HG03571 (cell line): ENCODE results near the gene MVK.

ENCODE experiments used
- ATAC-seq: cut with Tn5 transposase; IDR thresholded peaks from one replicate; pipeline ENCODE4 v1.9.1; 2021; ENCODE audit not compliant: unreplicated experiment

The MVK gene

DNA sequence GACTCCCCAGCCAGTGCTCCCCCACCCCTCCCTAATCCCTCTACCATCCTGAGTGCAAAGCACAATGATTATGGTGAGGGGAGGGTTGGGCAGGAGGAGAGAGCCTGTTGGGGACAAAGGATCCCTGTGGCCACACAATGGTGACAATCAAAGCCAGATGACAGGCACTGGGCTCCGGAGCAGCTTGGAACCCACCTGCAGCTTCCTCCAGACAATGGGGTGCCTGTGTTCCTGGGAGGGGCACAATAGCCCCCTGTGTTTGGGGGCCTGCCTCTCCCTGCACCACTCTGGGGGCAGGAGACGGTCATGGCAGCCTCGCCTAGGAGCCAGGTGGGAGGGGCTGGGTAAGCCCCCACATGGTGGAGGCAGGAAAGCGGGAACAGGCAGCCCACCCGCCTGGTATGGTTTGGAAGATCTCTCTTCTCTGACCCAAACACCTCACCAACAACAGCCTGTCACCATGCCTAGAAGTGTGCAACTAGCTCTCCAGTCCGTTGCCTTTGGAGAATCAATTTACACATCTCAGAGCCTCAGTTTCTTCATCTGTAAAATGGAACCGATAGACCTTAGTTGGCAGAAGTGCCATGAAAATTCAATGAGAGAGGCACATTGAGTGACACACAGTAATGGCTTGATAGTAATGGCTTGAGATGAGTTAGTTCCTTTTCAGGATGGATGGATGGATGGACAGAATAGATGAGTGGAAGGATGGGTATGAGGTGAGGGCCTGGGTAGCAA lies 53.0 kb downstream of the MVK start:
- ATAC-seq, result no peak

DNA sequence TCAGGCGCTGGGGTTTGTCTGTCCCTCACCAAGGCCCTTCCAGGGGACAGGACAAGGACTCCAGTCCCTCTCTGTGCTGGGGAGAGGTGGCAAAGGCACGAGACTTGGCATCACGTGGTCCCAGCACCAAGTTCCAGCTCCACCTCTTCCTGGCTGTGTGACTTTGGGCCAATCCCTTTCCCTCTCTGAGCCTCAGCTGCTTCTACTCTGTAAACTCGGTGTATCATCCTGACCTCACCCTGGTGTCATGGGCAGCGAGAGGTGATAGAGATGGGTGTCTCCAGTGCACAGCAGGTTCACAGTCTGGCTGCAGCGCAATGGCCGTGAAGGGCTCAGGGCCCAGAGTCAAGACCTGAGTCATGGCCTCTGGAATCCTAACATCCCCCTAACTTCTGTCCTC lies 54.0 kb downstream of the MVK start:
- no peak for ATAC-seq

DNA sequence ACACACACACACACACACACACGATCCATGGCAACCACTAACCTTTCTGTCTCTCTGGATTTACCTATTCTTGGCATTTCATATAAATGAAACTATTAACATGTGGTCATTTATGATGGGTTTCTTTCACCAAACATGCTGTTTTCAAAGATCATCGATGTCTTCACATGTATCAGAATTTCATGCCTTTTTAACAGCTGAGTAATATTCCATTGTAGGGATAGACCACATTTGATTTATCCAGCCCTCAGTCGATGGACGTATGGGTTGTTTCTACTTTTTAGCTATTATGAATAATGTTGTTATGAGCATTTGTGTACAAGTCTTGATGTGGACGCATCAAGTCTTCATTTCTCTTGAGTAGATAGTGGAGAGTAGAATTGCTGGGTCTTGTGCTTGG lies 56.5 kb downstream of the MVK start:
- no peak for ATAC-seq

DNA sequence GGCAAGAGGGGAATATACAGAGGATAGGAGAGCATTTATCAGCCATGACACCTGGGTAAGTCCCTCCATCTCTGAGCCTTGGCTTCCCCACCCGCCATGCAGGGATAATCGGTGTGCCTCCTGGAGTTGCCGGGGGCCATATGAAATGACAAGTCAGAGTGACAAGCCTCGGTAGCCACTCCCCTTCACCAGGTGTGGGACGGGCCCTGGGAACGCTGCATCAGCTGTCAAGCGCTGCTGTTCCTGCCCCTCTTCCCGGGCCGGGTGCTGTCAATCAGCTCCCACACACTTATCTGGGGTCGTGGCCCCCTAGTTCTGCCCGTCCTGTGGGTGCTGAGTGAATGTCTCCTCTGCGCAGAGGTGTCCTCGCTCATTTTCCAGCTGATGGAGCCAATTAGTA lies 57.2 kb downstream of the MVK start:
- ATAC-seq, result no peak

DNA sequence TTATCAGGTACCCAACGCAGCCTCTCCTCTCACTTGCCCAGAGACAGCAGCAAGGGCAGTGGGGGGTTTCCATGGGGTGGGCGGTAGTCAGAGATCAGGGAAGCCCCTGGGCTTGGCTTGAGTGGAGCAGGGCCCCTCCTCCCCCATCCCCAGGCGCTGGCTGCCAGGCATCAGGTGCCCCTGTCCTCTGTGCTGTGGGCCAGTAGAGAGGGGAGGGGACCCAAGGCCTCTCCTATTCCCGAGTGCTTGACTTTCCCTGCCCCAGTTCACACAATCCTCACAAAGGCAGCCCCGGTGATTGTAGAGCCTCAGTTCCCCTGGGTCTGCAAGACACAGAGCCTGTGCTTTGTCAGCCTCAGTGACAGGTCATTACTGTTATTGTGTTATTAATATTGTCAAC lies 57.7 kb downstream of the MVK start:
- no peak for ATAC-seq

DNA sequence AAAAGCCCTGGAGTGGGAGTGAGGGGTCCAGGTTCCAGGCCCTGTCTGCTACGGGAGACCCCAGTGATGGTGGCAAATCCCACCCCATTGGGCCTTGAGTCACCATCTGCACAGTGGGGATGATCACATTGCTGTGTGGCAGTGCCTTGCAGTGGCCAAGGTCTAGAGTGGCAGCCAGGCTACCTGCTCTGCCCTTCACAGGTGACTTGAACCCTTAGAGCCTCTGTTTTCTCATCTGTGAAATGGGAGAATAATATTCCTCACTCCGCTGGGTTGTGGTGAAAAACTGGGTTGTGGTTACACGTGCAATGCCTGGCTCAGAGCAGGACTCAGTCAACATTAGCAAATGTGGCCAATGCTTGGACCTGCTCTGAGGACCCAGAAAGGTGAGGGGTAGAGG lies 58.2 kb downstream of the MVK start:
- no peak for ATAC-seq

DNA sequence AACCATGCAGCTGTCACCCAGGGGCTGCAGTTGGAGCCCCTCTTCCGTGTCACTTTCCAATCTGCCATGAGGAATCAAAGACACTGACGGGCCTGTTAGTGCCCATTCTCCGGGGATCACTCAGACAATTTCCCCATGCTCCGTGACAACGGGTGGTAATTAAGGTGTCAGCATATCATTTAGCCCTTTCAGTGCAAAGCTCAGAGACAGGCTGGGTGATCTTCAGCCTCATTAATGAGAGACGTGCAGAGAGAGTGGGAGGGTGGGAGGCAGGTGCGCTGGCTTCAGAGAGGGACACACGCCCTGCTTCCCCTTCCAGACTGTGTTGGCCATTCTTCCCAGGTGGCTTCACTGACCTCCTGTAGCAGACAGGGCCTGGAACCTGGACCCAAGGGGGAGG lies 58.7 kb downstream of the MVK start:
- ATAC-seq, result no peak

DNA sequence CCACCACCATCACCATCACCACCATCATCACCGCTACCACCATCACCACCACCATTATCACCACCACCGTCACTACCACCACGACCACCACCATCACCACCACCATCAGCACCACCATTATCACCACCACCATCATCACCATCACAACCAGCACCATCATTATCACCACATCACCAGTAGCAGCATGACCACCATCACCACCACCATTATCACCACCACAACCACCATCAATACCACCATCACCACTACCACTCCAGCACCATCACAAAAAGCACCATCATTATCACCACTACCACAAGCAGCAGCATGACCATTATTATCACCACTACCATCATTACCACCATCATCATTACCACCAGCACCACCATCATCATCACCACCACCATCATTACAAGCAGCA lies 62.1 kb downstream of the MVK start:
- no peak for ATAC-seq

DNA sequence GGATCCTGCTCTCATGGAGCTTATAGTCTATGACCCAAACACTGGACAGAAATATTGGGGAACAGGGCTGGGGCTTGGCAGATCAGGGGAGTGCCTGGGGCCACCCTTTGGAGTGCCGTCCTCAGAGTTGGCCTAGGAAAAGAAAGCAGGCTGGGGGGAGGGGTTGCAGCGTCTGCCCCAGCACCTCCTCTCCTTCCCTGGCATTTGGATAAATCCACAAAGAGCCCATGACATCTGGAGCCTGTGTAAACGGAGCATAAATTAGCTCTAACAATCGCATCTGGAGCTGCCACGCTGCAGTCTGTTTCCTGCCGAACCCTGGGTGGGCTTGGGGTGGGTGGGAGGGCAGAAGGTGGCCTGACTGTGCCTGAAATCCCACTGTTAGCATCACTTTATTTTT lies 63.8 kb downstream of the MVK start:
- no peak for ATAC-seq

DNA sequence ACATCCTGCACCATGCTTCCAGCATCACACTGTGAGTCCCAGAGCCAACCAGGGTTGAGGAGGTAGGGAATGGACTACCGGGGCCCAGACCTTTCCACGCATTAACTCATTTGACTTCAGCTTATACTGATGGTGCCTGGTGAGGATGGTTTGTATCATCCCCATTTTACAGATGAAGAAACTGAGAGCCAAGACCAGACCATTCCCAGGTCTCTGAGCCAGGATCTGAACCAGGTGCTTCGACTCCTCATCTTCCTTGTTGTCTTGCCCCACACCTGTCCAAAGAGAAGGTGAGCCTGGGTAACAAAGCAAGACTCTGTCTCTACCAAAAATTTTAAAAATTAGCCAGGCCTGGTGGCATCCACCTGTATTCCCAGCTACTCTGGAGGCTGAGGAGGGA lies 64.4 kb downstream of the MVK start:
- ATAC-seq, result no peak

DNA sequence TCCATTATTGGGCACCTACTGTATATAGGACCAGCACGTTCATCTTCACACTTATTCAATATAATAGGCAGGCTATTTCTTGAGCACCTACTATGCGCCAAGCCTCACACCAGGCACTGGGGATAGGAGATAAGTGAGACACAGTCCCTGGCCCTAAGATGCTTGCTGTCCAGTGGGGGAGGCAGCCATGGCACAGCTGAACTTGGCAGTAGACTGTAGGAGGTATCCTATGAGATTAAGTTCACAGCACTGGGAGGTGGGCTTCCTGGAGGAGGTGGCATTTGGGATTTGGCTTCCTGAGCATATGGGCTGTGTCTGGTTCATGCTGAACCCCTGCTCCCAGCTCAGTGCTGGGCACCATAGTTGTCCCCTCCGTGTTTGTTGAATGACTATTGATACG lies 65.1 kb downstream of the MVK start:
- no peak for ATAC-seq

DNA sequence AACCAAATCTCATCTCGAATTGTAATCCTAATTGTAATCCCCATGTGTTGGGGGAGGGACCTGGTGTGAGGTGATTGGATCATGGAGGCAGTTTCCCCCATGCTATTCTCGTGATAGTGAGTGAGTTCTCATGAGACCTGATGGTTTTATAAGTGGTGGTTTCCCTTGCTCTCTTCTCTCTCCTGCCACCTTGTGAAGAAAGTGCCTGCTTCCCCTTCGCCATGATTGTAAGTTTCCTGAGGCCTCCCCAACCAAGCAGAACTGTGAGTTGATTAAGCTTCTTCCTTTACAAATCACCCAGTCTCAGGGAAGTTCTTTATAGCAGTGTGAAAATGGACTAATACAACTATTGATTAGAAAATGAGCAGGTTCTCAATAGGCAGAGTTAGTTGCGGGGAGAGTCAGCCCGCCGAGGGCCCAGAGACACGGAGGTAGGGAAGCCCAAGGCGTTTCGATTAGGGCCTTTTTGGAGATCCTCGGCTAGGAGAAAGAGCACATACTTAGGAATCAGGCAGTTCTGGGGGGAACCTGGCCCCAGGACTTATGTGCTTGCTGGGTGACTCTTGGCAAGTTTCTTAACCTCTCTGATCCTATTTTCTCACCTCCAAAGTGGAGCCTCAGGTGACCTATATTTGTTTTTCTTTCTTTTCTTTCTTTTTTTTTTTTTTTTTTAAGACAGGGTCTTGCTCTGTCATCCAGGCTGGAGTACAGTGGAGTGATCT lies 65.7 kb downstream of the MVK start:
- ATAC-seq, result no peak

DNA sequence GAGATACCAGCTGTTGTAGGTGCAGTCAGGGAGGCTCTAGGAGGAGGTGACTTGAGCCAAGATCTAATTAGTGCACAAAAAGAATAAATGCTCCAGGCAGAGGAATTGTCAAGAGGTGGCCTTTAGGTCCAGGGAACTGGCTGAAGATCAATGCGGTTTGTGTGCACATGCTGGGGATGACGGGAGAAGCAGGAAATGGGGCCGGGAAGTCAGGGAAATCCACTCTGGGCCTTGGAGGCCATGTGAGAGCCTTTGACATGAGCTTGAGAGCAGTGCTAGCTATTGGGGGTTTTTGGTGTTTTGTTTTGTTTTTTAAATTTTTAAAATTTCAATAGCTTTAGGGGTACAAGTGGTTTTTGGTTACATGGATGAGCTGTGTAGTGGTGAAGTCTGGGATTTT lies 67.4 kb downstream of the MVK start:
- ATAC-seq, result no peak

DNA sequence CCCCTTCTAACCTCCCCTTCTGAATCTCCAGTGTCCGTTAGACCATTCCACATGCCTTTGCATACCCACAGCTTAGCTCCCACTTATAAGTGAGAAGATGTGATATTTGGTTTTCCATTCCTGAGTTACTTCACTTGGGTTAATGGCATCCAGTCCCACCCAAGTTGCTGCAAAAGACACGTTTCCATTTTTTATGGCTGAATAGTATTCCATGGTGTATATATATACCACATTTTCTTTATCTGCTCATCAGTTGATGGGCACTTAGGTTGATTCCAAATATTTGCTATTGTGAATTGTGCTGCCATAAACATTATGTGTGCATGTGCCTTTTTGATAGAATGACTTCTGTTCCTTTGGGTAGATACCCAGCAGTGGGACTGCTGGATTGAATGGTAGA lies 67.8 kb downstream of the MVK start:
- ATAC-seq, result no peak

DNA sequence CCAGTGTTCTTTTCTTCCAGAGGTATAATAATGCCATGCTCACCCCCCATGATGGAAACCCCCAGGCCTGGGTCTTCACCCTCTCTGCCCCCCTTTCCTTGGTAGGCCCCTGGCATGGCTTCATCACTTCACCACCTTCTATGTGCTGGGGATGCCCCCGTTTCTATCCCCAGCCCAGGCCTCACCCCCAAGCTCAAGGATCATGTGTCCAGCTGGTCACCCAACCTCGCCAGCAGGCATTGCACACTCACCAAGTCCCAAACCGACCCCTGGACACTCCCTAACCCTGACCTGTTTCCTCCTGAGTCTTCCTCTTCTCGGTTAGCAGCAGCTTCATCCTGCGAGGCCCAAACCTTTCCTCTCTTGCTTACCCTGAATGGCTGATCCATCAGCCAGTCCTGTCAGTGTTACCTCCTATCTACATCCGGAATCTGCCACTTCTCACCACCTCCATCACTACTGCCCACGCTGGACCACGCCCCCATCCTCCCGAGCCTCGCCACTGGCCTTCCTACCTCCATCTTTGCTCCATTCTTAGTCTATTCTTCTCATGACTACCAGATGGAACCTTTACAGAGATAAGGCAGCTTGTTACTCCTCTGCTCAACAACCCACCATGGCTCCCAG lies 69.0 kb downstream of the MVK start:
- no peak for ATAC-seq

DNA sequence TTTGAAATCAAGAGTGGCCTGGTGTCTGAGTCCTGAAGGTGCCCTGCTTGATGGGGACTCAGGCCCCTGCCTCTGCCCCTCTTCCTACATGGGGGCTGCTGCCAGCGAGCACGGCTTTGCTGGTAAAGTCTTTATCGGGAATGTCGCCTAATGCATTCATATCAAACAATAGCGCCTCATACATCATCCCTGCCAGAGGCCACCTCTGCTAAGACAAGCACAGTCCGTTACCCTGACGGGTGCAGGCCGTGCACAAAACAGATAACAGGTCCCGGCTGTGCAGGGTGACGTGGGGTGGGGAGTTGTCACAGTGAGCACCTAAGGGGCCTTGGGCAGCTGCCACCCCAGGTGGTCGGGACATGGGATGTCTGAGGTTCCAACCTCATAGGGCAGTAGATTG lies 71.6 kb downstream of the MVK start:
- ATAC-seq, result no peak

DNA sequence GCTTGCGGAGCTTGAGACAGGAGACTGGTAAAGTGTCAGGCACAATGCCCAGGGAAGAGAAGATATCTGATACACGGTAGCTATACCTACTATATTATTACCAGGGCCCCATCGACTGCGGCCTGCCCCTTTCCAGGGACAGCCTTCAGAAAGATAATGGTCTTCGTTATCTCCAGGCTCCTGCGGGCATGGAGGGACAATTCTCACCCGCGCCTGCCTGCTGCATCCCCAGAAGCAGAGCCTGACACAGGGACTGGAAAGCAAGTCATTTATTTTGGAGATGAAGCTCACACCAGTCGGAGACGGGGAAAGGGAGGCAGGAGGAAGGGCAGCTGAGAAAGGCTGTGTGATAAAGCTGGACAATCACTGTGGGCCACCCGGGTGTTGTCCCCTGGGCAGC lies 72.1 kb downstream of the MVK start:
- no peak for ATAC-seq
